K562 (cell line): ENCODE measurements around the gene ZSCAN12. TPM values are rescaled to one million over a fixed set of nuclear protein-coding genes. Genes with fewer than 3 reads are reported as not detected.

Source experiments
- BACH1 ChIP-seq: fragments of 200-800 bp; sonication (Bioruptor generic); IDR thresholded peaks from 2 replicates; pipeline ENCODE4 v1.6.1; 2016; ENCODE audit warnings: missing genetic modification characterization, missing compliant biosample characterization
- ESRRB ChIP-seq: fragments of 250-450 bp; sonication (Bioruptor Pico); IDR thresholded peaks from 2 replicates; pipeline ENCODE4 v1.5.0; 2020; ENCODE audit warnings: mild to moderate bottlenecking, moderate library complexity, borderline replicate concordance
- MEF2D ChIP-seq: conservative IDR thresholded peaks from 2 replicates; pipeline ENCODE4 v1.6.1; 2016; ENCODE audit warnings: low read depth, missing genetic modification characterization, missing compliant biosample characterization
- NRF1 ChIP-seq, 2 experiments: fragments of 450-650 bp; IDR thresholded peaks in 1 of 2; conservative IDR thresholded peaks in 1 of 2; 2 replicates each; pipeline ENCODE4 v1.6.1; 2014; ENCODE audit warnings: mild to moderate bottlenecking in 2 of 2
- PURB ChIP-seq: sonication (generic); formaldehyde crosslinking; IDR thresholded peaks from 2 replicates; pipeline ENCODE4 v1.9.0; 2021; ENCODE audit warnings: low read depth, mild to moderate bottlenecking, missing genetic modification reagents
- RAD21 ChIP-seq, 2 experiments: fragments of 250-450 bp in 1 of 2; fragments of 450-650 bp in 1 of 2; sonication (Bioruptor Pico) in 1 of 2; formaldehyde crosslinking in 1 of 2; IDR thresholded peaks in 1 of 2; conservative IDR thresholded peaks in 1 of 2; 2 replicates each; pipeline versions ENCODE4 v1.4.0 to v1.8.0; 2020 to 2022; ENCODE audit warnings: mild to moderate bottlenecking in 2 of 2, moderate library complexity in 1 of 2
- SAP30 ChIP-seq: fragments of 200-600 bp; sonication (generic); IDR thresholded peaks from 2 replicates; pipeline ENCODE4 v1.6.1; 2012; ENCODE audit warnings: borderline replicate concordance, low read depth, mild to moderate bottlenecking, moderate library complexity, low read length, control low read depth, inconsistent platforms; ENCODE audit not compliant: insufficient read depth, poor library complexity, severe bottlenecking
- SMARCC2 ChIP-seq: fragments of 450-650 bp; IDR thresholded peaks from 2 replicates; pipeline ENCODE4 v1.6.1; 2017; ENCODE audit warnings: antibody characterized with exemption, moderate library complexity, mild to moderate bottlenecking, low read depth
- SP2 ChIP-seq: IDR thresholded peaks from 2 replicates; pipeline ENCODE4 v1.6.1; 2011; ENCODE audit warnings: mild to moderate bottlenecking, low read depth, low read length, moderate library complexity; ENCODE audit not compliant: poor library complexity, severe bottlenecking; ENCODE audit errors: extremely low read depth
- UBTF ChIP-seq, 2 experiments: IDR thresholded peaks; 2 replicates each; pipeline ENCODE4 v1.6.1; 2012; ENCODE audit warnings: improper control_type of control experiment in 2 of 2, low read depth in 2 of 2, low read length in 2 of 2, borderline replicate concordance in 1 of 2
- ZFP36 ChIP-seq: fragments of 150-350 bp; IDR thresholded peaks from 2 replicates; pipeline ENCODE4 v1.6.1; 2018; ENCODE audit warnings: low read length, low read depth; ENCODE audit not compliant: partially characterized antibody
- ZNF175 ChIP-seq: fragments of 200-800 bp; sonication (Bioruptor generic); IDR thresholded peaks from 2 replicates; pipeline ENCODE4 v1.6.1; 2016; ENCODE audit warnings: low read depth, mild to moderate bottlenecking, missing genetic modification characterization, missing compliant biosample characterization
- ZNF232 ChIP-seq: sonication (generic); formaldehyde crosslinking; IDR thresholded peaks from 2 replicates; pipeline ENCODE4 v1.8.0; 2022; ENCODE audit warnings: mild to moderate bottlenecking, missing genetic modification reagents
- ZNF318 ChIP-seq, 2 experiments: fragments of 450-650 bp; IDR thresholded peaks; 2 replicates each; pipeline ENCODE4 v1.6.1; 2016; ENCODE audit warnings: mild to moderate bottlenecking in 2 of 2, borderline replicate concordance in 1 of 2, low read depth in 1 of 2, moderate library complexity in 1 of 2
- polyA plus RNA-seq, 8 experiments: library from polyadenylated mRNA; depleted of rRNA in 4 of 8; stranded (reverse) in 5 of 8; unstranded in 3 of 8; fragments of >200 nt; fragmentation: Nextera tagmentation in 2 of 8; fragmentation: Illumina TruSeq in 1 of 8; extraction: Ambion mirVana in 2 of 8; extraction: Trizol in 1 of 8; gene quantifications; 2 replicates each; pipeline versions ENCODE4 v1.2.1 to v1.2.3, GENCODE V29; 2011 to 2014; ENCODE audit warnings: inconsistent platforms in 1 of 8, missing spikeins in 1 of 8
- total RNA-seq, 7 experiments: library from RNA; depleted of rRNA in 6 of 7; stranded (reverse); fragments of >200 nt in 6 of 7; fragmentation: Illumina TruSeq in 2 of 7; extraction: Trizol in 2 of 7; gene quantifications; 2 replicates each; pipeline versions ENCODE4 v1.2.1 to v1.2.3, GENCODE V29; 2011 to 2021; ENCODE audit warnings: low replicate concordance in 1 of 7

ZSCAN12 gene
- total and polyA plus RNA-seq, 9 of the 15 experiments (the other 6 are each of a cell fraction or from before 2014, with no cell fraction given), result 2.5 to 19.6 (median 12.5) TPM

GRCh38 chr6:28349892-28350737 lies 49.4 kb downstream of the ZSCAN12 start, which contains the start of gene ZKSCAN3 (continued):
- TF ChIP-seq ZNF175 (CRISPR knock-in tag) (0 out of 2 replicates have a peak, but pooled peaks have one; percentile 30), UBTF (IDR thresholded peaks at IDR 0.05; ENCODE audit: borderline replicate concordance in 1 of 2, low read depth in 2 of 2, low read length in 2 of 2) (peak in 1 of 2 experiments; percentile 86; a peak in 2 of 4 replicates), MEF2D (tag) (peak; percentile 69; the same call in 1 of the 2 replicates), ZNF232 (CRISPR knock-in tag) (no peak), ESRRB (CRISPR knock-in tag) (no peak), ZFP36 (peak; percentile 55), PURB (CRISPR knock-in tag) (no peak), SAP30 (peak; percentile 77), SP2 (peak; percentile 93), NRF1 (conservative IDR thresholded peaks at IDR 0.05 in 1 of 2, IDR thresholded peaks at IDR 0.05 in 1 of 2) (peak; percentile 37 to 50; a peak in 1 of 4 replicates), ZNF318 (IDR thresholded peaks at IDR 0.05; ENCODE audit: borderline replicate concordance in 1 of 2, low read depth in 1 of 2) (peak in 1 of 2 experiments; percentile 82; a peak in 2 of 4 replicates), SMARCC2 (no peak; the same call in 1 of the 2 replicates), BACH1 (tag) (no peak), RAD21 (CRISPR knock-in tag; conservative IDR thresholded peaks at IDR 0.05 in 1 of 2, IDR thresholded peaks at IDR 0.05 in 1 of 2) (peak; percentile 4 to 48; a peak in 3 of 4 replicates)
